ENCODE results near the gene DIP2C. TPM values are rescaled to one million over a fixed set of nuclear protein-coding genes. Genes with fewer than 3 reads are reported as not detected.

DIP2C gene
- total RNA-seq, 1 experiment from 2014 or later = 11.0 TPM

- Mint-ChIP-seq H3K4me1 (ENCODE audit: low read depth, unreplicated experiment) (no peaks in the 10 kb centered on the region), H3K4me3 (ENCODE audit: low read depth, unreplicated experiment) (no peak overlapping the region), H3K27ac (ENCODE audit: unreplicated experiment) (no peak overlapping the region), H3K36me3 (ENCODE audit: insufficient read depth, unreplicated experiment) (peaks cover 9% of the 10 kb centered on the region), H3K27me3 (ENCODE audit: unreplicated experiment) (no peaks in the 10 kb centered on the region), H3K9me3 (ENCODE audit: low read depth, unreplicated experiment) (no peaks in the 10 kb centered on the region)
- no peak for TF ChIP-seq CTCF (IDR thresholded peaks at IDR 0.05; ENCODE audit: unreplicated experiment)
- intact Hi-C loops (cut with micrococcal nuclease; ENCODE audit: unreplicated experiment) = no loop called here
- BruUV-seq (replicated peaks) = no TSS peak
- no peak for DNase-seq
- CTCF ChIA-PET = interaction anchor here (0.7 kb wide), 1 partner anchor 271 kb away, joined by 3 read pairs; no protein-coding TSS in a partner anchor
Observed at GRCh38 chr10:404346-404745, 285.1 kb downstream of the DIP2C start.

GRCh38 chr10:398954-399353, 290.5 kb downstream of the DIP2C start:
- TF ChIP-seq CTCF (IDR thresholded peaks at IDR 0.05; ENCODE audit: unreplicated experiment) = no peak
- CTCF ChIA-PET = no interaction called here
- Mint-ChIP-seq H3K36me3 (ENCODE audit: insufficient read depth, unreplicated experiment) (no peaks in the 10 kb centered on the region), H3K27me3 (ENCODE audit: unreplicated experiment) (no peaks in the 10 kb centered on the region), H3K27ac (ENCODE audit: unreplicated experiment) (no peak overlapping the region), H3K9me3 (ENCODE audit: low read depth, unreplicated experiment) (no peaks in the 10 kb centered on the region), H3K4me1 (ENCODE audit: low read depth, unreplicated experiment) (no peaks in the 10 kb centered on the region), H3K4me3 (ENCODE audit: low read depth, unreplicated experiment) (no peak overlapping the region)
- no peak for DNase-seq
- BruUV-seq (replicated peaks) = no TSS peak
- intact Hi-C loops (cut with micrococcal nuclease; ENCODE audit: unreplicated experiment) = no loop called here

- TF ChIP-seq CTCF (IDR thresholded peaks at IDR 0.05; ENCODE audit: unreplicated experiment) = no peak
- CTCF ChIA-PET = no interaction called here
- no TSS peak for BruUV-seq (replicated peaks)
- no peak overlapping the region for H3K27ac Mint-ChIP-seq (ENCODE audit: unreplicated experiment)
- intact Hi-C loops (cut with micrococcal nuclease; ENCODE audit: unreplicated experiment) = no loop called here
- H3K27me3 Mint-ChIP-seq (ENCODE audit: unreplicated experiment) = no peaks in the 10 kb centered on the region
- no peaks in the 10 kb centered on the region for H3K4me1 Mint-ChIP-seq (ENCODE audit: low read depth, unreplicated experiment)
- H3K36me3 Mint-ChIP-seq (ENCODE audit: insufficient read depth, unreplicated experiment) = no peaks in the 10 kb centered on the region
- no peaks in the 10 kb centered on the region for H3K9me3 Mint-ChIP-seq (ENCODE audit: low read depth, unreplicated experiment)
- DNase-seq = no peak
- no peak overlapping the region for H3K4me3 Mint-ChIP-seq (ENCODE audit: low read depth, unreplicated experiment)
Observed at GRCh38 chr10:397321-398068, 292.0 kb downstream of the DIP2C start.

- no peak for TF ChIP-seq CTCF (IDR thresholded peaks at IDR 0.05; ENCODE audit: unreplicated experiment)
- CTCF ChIA-PET = no interaction called here
- intact Hi-C loops (cut with micrococcal nuclease; ENCODE audit: unreplicated experiment) = no loop called here
- Mint-ChIP-seq H3K27me3 (ENCODE audit: unreplicated experiment) (no peaks in the 10 kb centered on the region), H3K4me3 (ENCODE audit: low read depth, unreplicated experiment) (no peak overlapping the region), H3K9me3 (ENCODE audit: low read depth, unreplicated experiment) (no peaks in the 10 kb centered on the region), H3K4me1 (ENCODE audit: low read depth, unreplicated experiment) (no peaks in the 10 kb centered on the region), H3K36me3 (ENCODE audit: insufficient read depth, unreplicated experiment) (no peaks in the 10 kb centered on the region), H3K27ac (ENCODE audit: unreplicated experiment) (no peak overlapping the region)
- BruUV-seq (replicated peaks) = no TSS peak
- DNase-seq = no peak
Observed at GRCh38 chr10:396535-397220, 292.8 kb downstream of the DIP2C start.

All from Calu3 (cell line).